Spinal cord (tissue), 10 donors: Measurements from ENCODE around the gene RRAGD. TPM values are rescaled to one million over a fixed set of nuclear protein-coding genes. Genes with fewer than 3 reads are reported as not detected.
A peak's percentile ranks its signal among the peaks of the same experiment; 100 is the strongest.
"Not testable (repeated sequence)": the region's sequence is repeated elsewhere in the genome, so short reads cannot be mapped to it uniquely, and the experiment has no call there.

Source experiments
- DNase-seq, 6 donors: peaks; one replicate each; pipeline versions ENCODE4 v3.0.0 to v3.0.0-alpha.2; 2013 to 2015; ENCODE audit warnings: low spot score in 6 of 6, low read depth in 4 of 6
- H3K27ac ChIP-seq: one replicate; pipeline ENCODE4 v1.5.1; 2013; ENCODE audit warnings: low read depth, low read length, control low read depth
- H3K27me3 ChIP-seq: one replicate; pipeline ENCODE4 v1.6.1; 2013; ENCODE audit warnings: low read length; ENCODE audit not compliant: control insufficient read depth, insufficient read depth
- H3K36me3 ChIP-seq: one replicate; pipeline ENCODE4 v1.6.1; 2013; ENCODE audit warnings: low read length; ENCODE audit not compliant: control insufficient read depth, insufficient read depth
- H3K4me1 ChIP-seq: one replicate; pipeline ENCODE4 v1.6.1; 2013; ENCODE audit warnings: low read length; ENCODE audit not compliant: control insufficient read depth, insufficient read depth
- H3K4me3 ChIP-seq: one replicate; pipeline ENCODE4 v1.5.1; 2013; ENCODE audit warnings: low read depth, low read length, control low read depth
- H3K9me3 ChIP-seq: one replicate; pipeline ENCODE4 v1.6.1; 2013; ENCODE audit warnings: low read length; ENCODE audit not compliant: control insufficient read depth, insufficient read depth
- WGBS: methylation state at CpG from one replicate; pipeline ENCODE4 v1.1.5; 2013; ENCODE audit warnings: missing lambda C conversion rate; ENCODE audit not compliant: insufficient coverage; 5-methylcytosine and 5-hydroxymethylcytosine counted together
- polyA plus RNA-seq, 2 donors: library from polyadenylated mRNA; unstranded; fragments of 120-200 nt; gene quantifications; one replicate each; pipeline ENCODE4 v1.2.1, GENCODE V29; 2013; ENCODE audit not compliant: insufficient read length in 2 of 2
- total RNA-seq, 2 donors: library from RNA; depleted of rRNA in 1 of 2; stranded (reverse); fragments of 120-200 nt in 1 of 2; fragments of >200 nt in 1 of 2; gene quantifications; one replicate each; pipeline versions ENCODE4 v1.2.3 to v1.2.4, GENCODE V29; 2013 to 2014
- donor health status: healthy.

The RRAGD gene
- total and polyA plus RNA-seq, 4 donors = 44.6 to 86.3 (median 53.7) TPM

GRCh38 chr6:89402776-89403175, 9.3 kb downstream of the RRAGD start:
- H3K27ac ChIP-seq = no peak overlapping the region
- no peaks in the 10 kb centered on the region for H3K36me3 ChIP-seq
- H3K4me3 ChIP-seq = no peak overlapping the region
- H3K4me1 ChIP-seq = peaks cover 23% of the 10 kb centered on the region
- H3K9me3 ChIP-seq = no peaks in the 10 kb centered on the region
- 100% methylated on average over 5 of the region's 6 CpGs for WGBS
- no peaks in the 10 kb centered on the region for H3K27me3 ChIP-seq
- DNase-seq = no peak

DNA sequence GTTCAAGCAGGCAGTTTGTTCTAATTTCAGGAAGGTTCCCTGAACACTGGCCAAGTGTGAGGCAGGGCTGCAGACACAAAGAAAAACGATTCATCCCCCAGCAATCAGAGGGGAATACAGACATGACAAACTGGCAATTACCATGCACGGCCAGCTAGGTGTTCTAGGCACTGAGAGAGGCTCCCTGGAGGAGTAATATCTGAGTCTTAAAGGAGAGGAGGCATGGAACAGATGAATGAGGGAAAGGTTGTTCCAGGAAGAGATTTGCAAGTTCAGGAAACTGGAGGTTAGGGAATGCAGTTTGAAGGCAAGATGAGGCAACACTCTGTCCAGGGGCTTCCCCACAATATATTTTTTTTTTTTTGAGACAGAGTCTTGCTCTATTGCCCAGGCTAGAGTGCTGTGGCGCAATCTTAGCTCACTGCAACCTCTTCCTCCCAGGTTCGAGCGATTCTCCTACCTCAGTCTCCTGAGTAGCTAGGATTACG, 11.1 kb downstream of the RRAGD start:
- Histone ChIP-seq H3K27me3 (no peaks in the 10 kb centered on the region), H3K9me3 (no peaks in the 10 kb centered on the region), H3K4me3 (no peak overlapping the region), H3K36me3 (no peaks in the 10 kb centered on the region), H3K27ac (no peak overlapping the region), H3K4me1 (peaks cover 15% of the 10 kb centered on the region)
- peak in 2 of 6 donors; percentile 14 to 49 for DNase-seq
- 23% methylated on average over 2 of the region's 6 CpGs for WGBS

- Histone ChIP-seq H3K4me3 (no peak overlapping the region), H3K36me3 (no peaks in the 10 kb centered on the region), H3K9me3 (no peaks in the 10 kb centered on the region), H3K27me3 (no peaks in the 10 kb centered on the region), H3K4me1 (peaks cover 10% of the 10 kb centered on the region), H3K27ac (no peak overlapping the region)
- WGBS = 90% methylated on average over 2 of the region's 3 CpGs
- DNase-seq = no peak
Measured at GRCh38 chr6:89400050-89400449, 12.0 kb downstream of the RRAGD start.

DNA sequence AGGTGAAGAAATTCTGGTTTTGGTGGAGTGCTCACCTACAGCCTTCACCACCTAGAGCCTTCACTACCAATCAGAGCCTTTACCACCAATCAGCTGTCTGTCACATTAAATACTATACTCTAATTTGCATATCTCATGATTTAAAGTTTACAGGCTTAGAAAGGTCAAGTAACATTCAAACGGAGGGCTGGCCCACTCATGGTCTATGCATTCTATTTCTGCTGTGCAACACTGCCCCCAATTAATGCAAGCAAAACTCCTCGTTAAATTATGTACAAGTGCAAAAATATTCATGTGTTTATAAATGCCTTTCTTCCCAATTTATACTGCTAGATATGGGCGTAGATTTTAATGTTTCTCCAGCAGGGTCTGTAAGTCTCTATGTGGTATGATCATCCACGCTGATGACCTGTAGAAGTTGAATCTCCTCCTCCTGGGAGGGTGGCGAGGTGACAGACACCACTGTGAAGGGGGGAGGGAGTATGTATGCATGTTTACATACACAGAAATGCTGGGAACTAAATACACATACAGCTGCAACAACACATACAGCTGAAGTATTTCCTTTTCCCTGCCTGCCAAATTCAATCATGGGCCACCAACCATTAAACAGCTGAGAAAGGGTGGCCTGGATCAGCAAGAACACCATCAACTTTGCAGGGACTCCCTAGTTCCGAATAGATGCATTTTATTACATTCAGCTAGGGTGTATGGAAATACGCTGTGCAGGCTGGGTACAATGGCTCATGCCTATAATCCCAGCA, 13.1 kb downstream of the RRAGD start:
- no peaks in the 10 kb centered on the region for H3K27me3 ChIP-seq
- H3K36me3 ChIP-seq = no peaks in the 10 kb centered on the region
- no peaks in the 10 kb centered on the region for H3K9me3 ChIP-seq
- WGBS = 80% methylated on average over 1 of the region's 7 CpGs
- H3K4me3 ChIP-seq = no peak overlapping the region
- peak in 1 of 6 donors; percentile 23 for DNase-seq
- H3K27ac ChIP-seq = no peak overlapping the region
- H3K4me1 ChIP-seq = peaks cover 10% of the 10 kb centered on the region

- WGBS = 88% methylated on average over 1 of the region's 4 CpGs
- not testable (repeated sequence) for DNase-seq, H3K9me3 ChIP-seq, H3K27ac ChIP-seq, H3K36me3 ChIP-seq, H3K4me3 ChIP-seq, H3K27me3 ChIP-seq
- H3K4me1 ChIP-seq = peaks cover 10% of the 10 kb centered on the region
Measured at GRCh38 chr6:89397884-89398283, 14.2 kb downstream of the RRAGD start.

GRCh38 chr6:89393659-89394058, 18.4 kb downstream of the RRAGD start:
- Histone ChIP-seq H3K36me3 (no peaks in the 10 kb centered on the region), H3K27me3 (no peaks in the 10 kb centered on the region), H3K4me1 (no peaks in the 10 kb centered on the region), H3K9me3 (peaks cover 2% of the 10 kb centered on the region), H3K4me3 (no peak overlapping the region), H3K27ac (no peak overlapping the region)
- no peak for DNase-seq
- no CpG with 5 or more reads among the region's 1 CpG for WGBS

DNA sequence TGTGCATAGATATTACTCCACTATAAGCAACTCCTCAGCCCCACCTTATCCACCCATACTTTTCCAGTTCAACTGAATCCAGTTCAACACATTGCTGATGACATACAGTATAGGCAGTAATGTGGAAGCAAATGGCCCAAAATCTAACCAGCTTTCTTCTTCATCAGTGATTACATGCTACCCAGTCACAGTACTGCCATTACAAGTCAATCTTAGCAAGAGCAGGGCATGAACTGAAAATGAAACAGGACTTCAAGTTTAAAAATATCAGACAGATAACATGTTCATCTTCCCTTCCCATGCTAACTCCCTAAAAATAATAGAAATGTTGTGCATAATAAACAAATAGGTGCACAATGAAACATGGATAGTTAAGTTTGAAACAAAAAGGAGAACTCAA, 19.2 kb downstream of the RRAGD start:
- Histone ChIP-seq H3K4me1 (peaks cover 3% of the 10 kb centered on the region), H3K4me3 (no peak overlapping the region), H3K27me3 (no peaks in the 10 kb centered on the region), H3K27ac (no peak overlapping the region), H3K9me3 (peaks cover 2% of the 10 kb centered on the region), H3K36me3 (no peaks in the 10 kb centered on the region)
- no peak for DNase-seq

DNA sequence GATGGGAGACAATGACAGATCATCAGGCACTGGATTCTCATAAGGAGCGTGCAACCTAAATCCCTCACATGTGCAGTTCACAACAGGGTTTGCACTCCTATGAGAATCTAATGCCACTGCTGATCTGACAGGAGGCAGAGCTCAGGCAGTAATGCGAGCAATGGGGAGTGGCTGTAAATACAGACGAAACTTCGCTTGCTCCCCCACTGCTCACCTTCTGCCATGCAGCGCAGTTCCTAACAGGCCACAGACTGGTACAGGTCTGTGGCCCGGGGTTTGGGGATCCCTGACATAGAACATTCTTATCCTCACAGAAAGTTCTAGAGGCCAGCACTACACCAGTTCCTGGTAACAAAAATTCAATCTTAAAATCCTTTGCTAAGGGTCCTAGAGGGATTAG, 23.2 kb downstream of the RRAGD start:
- Histone ChIP-seq H3K36me3 (peaks cover 4% of the 10 kb centered on the region), H3K4me3 (no peak overlapping the region), H3K9me3 (peaks cover 1% of the 10 kb centered on the region), H3K27ac (no peak overlapping the region), H3K27me3 (no peaks in the 10 kb centered on the region), H3K4me1 (peaks cover 19% of the 10 kb centered on the region)
- 66% methylated on average over 6 of the region's 6 CpGs for WGBS
- no peak for DNase-seq

DNA sequence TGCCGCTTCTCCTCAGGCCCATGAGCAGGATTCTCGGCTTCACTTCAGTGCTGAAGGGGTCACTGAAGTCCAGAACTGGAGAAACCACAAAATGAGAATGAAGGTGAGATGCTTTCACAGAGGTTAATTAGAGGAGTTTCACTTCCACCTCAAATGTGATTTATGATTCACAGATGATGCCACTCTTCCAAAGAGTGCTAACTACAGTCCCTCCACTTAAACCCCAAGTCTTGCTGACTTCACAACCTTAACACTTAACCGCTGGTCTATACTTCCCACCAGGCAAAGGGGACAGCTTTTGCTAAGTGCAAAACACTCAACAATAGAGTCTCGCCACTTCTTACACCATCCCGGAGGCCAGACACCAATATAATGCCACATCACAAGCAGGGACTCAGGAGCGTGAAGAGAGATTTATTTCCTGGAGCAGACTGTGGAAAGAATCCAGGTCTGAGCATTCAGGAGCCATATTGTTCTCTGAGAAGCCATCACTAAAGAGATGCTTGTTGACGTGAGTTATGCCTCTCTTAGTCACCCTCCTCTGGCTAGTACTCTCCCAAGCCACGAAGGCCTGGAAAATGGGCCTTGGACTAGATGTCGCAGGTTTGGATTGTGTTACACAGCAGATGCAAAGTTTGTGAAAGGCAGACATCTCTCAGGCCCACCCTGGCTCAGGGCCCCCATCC, 24.4 kb downstream of the RRAGD start:
- Histone ChIP-seq H3K27ac (no peak overlapping the region), H3K4me3 (no peak overlapping the region), H3K27me3 (no peaks in the 10 kb centered on the region), H3K9me3 (no peaks in the 10 kb centered on the region), H3K36me3 (peaks cover 4% of the 10 kb centered on the region), H3K4me1 (peaks cover 19% of the 10 kb centered on the region)
- peak in 1 of 6 donors; percentile 42 for DNase-seq
- WGBS = 73% methylated on average over 4 of the region's 9 CpGs
